GM21423 (cell line): ENCODE results near the gene HES4.

Experiments
- ATAC-seq: cut with Tn5 transposase; IDR thresholded peaks from one replicate; pipeline ENCODE4 v1.9.1; 2021; ENCODE audit warnings: mild to moderate bottlenecking, moderate library complexity; ENCODE audit not compliant: unreplicated experiment

HES4 gene

DNA sequence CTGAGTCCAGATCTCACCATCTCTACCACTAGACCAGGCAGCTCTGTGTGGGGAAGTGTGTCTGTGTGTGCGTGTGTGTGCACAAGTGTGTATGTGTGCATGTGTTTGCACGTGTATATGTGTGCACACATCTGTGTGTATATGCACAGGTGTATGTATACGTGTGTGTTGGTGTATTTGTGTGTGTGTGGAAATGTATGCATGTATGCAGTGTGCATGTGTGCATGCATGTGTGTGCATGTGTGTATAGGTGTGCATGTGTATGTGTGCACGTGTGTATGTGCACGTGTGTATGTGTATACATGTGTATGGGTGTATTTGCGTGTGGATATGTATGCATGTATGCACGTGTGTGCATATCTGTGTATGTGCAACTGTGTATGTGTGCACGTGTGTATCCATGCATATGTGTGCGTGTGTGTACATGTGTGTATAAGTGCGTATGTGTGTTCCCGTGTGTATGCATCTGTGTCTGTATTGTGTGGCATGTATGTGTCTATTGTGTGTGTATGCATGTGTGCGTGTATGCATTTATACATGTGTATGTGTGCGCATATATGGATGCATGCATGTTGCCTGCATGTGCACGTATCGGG, 30.5 kb downstream of the HES4 start:
- ATAC-seq = no peak

- ATAC-seq = no peak
Measured at GRCh38 chr1:967466-968343, 32.2 kb downstream of the HES4 start.

- peak; percentile 66 for ATAC-seq
Measured at GRCh38 chr1:966704-967300, 33.1 kb downstream of the HES4 start.

GRCh38 chr1:966135-966703, 33.7 kb downstream of the HES4 start, which contains the start of gene PLEKHN1:
Gene PLEKHN1, plus strand, starts transcription at chr1:966482. Its CDS starts 50 bp downstream, at chr1:966532.
- peak; percentile 32 for ATAC-seq

DNA sequence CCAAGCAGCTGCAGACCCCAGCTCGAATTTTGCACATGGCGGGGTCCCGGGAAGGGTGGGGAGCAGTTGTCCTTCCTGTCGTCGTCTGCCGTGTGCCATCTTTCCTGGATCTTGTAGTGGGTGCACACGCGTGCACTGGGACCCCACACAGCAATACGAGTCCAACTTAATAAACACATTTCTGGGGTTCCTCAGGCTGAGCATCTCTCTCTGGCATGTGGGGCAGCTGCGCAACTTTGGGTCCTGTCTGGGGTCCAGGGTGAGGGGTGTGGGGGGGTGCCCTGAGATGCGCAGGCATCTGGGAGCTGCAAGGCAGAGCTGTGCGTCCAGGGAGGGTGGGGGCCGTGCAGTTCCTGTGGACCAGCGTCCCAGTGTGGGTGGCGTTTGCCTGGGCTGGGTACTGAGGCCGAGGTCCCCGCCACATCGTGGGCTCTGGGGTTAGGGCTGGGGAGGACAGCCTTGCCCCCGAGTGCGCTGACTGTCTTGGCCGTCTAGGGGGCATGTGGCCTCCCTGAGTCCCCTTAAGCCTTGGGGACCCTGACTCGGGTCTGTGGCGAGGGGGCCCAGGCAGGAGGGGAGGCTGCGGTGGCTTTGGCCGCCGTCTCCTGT, 34.3 kb downstream of the HES4 start:
- no peak for ATAC-seq

DNA sequence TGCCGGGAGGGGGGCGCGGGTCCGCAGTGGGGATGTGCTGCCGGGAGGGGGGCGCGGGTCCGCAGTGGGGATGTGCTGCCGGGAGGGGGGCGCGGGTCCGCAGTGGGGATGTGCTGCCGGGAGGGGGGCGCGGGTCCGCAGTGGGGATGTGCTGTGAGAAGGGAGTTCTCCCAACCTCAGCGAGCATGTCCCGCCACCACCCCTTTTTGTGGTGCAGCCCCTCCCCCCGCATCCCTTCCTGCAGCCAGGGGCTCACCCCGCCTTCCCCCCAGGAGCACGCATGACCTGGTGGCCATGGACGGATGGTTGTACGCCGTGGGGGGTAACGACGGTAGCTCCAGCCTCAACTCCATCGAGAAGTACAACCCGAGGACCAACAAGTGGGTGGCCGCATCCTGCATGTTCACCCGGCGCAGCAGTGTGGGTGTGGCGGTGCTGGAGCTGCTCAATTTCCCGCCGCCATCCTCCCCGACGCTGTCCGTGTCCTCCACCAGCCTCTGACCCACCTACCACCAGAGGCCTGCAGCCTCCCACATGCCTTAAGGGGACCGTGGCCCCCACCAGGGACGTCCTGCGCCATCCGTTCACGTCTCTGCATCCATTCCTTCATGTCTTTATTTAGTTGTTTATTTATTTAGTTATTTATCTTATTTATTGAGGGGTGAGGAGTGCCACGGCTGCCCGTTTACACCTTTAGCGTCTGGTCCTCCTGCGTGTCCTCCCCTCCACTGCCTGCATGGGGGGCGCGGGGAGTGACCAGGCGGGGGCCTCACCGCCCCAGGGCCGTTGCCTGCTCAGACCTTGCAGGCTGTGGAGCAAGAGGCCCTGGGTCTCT, 35.0 kb downstream of the HES4 start:
- no peak for ATAC-seq

GRCh38 chr1:963746-964525, 36.0 kb downstream of the HES4 start:
- no peak for ATAC-seq

DNA sequence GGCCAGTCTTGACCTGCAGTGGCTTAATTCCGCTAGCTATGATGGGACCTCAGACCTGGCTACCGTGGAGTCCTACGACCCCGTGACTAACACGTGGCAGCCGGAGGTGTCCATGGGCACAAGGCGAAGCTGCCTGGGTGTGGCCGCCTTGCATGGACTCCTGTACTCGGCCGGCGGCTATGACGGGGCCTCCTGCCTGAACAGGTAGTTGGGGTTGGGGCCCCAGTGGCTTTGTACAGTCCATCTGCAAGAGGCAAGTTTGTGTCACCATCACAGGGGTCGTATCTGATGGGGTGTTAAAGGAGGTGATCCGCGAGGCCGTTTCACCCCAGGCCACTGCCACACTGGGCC, 36.6 kb downstream of the HES4 start:
- ATAC-seq = no peak

DNA sequence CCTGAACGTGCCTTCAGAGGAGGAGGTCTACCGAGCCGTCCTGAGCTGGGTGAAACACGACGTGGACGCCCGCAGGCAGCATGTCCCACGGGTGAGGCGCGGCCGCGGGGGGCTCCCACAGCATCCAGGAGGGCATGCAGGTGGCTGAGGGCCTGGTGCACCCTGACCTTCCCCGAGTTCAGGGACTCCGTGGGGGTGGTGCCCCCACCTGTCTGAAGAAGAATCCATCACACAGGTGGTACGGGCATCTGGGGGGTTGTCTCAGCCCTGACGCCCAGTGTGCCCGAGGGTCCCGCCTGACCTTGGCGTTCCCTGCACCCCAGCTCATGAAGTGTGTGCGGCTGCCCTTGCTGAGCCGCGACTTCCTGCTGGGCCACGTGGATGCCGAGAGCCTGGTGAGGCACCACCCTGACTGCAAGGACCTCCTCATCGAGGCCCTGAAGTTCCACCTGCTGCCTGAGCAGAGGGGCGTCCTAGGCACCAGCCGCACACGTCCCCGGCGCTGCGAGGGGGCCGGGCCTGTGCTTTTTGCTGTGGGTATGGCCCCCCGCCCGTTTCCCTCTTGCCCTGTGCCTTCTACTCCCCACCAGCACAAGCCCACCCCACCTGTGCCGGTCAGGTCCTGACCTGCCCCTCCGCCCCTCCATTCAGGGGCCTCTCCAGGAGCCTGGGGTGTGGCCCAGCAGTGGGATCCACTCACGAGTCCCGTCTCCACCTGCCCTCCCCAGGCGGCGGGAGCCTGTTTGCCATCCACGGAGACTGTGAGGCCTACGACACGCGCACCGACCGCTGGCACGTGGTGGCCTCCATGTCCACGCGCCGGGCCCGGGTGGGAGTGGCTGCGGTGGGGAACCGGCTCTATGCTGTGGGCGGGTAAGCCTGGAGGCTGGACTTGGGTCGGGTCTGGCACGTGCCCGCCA, 37.3 kb downstream of the HES4 start:
- no peak for ATAC-seq

- no peak for ATAC-seq
Measured at GRCh38 chr1:961132-961669, 38.7 kb downstream of the HES4 start.

DNA sequence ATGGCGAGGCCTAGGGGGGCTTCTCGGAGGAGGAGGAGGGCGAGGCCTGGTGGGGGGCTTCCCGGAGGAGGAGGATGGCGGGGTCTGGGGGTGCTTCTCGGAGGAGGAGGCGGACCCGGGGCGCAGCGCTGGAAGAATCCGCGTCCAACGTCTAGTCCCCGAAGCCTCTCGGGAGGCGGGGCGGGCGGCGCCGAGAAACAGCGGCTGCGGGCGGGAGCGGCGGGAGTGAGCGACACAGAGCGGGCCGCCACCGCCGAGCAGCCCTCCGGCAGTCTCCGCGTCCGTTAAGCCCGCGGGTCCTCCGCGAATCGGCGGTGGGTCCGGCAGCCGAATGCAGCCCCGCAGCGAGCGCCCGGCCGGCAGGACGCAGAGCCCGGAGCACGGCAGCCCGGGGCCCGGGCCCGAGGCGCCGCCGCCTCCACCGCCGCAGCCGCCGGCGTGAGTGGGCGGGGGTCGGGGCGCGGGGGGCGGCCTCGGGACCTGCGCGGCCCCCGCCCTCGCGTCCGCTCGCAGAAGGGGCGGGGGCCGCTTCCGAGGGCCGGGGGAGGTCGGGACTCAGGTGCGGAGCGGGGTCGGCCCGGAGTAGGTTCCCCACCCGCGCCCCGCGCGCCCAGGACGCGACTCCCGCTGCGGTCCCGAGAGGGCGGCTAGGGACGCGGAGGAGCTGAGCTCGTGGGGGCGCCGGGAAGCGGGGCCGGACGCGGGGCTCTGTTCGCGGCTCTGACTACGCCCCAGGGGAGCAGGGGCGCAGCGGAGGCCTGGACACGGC, 39.4 kb downstream of the HES4 start, which contains the start of gene KLHL17:
KLHL17 (plus strand) TSS at position 222 of the 769 bp plus-strand sequence; CDS start at position 332, 110 bp downstream.
- no peak for ATAC-seq

DNA sequence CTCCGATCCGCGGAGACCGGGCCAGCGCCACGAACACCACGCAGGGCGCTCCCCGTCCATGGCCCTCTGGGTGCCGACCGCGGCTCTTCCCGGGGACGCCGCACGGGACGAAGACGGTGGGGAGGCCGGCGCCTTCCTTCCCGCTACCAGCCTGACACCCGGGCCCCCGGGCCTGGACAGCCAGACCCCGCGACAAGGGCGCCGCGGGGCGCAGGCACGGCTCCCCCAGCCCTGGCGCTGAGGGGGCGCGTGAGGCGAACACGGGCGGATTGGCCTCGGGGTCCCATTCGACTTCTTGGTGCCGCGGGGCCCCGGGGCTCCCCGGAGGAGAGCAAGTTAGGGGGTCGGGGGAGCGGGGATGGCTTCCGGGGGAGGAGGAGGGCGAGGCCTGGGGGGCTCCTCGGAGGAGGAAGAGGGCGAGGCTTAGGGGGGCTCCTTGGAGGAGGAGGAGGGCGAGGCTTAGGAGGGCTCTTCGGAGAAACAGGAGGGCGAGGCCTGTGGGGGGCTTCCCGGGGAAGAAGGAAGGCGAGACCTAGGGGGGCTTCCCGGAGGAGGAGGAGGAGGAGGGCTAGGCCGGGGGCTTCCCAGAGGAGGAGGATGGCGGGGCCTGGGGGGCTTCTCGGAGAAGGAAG, 40.0 kb downstream of the HES4 start:
- no peak for ATAC-seq

GRCh38 chr1:958823-959730, 40.8 kb downstream of the HES4 start, which contains the start of gene NOC2L:
Gene NOC2L, minus strand, starts transcription at chr1:959256. Its CDS starts 16 bp downstream, at chr1:959240.
- peak; percentile 68 for ATAC-seq

GRCh38 chr1:956636-957035, 43.3 kb downstream of the HES4 start:
- no peak for ATAC-seq

DNA sequence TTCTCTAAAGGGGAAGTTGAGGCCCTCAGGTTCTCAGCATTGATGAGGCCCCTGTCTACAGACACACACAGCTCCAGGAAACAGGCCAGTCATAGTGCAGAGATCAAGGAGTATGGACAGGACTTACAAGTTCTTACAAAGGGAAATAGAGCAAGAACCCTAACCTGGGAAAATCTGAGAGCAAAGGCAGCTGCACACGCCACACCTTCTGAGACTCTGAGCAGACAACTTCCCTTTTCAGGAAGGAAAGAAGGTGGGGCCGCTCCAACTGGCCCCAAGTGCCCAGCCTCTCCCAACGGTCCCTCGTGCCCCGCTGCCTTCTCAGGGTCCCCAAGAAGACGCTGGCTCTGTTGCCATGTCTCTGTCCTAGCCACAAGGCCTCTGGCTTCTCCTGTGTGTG, 44.4 kb downstream of the HES4 start:
- no peak for ATAC-seq

DNA sequence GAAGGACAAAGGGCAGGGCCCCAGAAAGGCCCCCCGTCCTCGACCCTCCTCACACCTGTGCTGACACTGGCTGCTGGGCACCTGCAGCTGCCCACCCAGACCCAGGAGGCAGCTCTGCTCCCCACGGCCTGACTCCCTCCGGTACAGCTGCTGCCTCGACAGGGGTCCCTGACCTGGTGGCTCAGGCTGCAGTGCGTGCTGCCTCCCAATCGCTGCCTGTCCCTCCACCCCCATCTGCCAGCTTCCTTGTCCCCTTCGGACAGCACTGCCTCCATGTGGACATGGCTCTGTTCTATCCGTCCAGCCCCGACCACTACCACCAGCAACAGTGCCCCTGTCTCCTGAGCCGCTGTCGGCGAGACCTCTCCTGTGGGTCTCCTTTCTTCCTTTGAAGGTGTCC, 45.0 kb downstream of the HES4 start:
- ATAC-seq = no peak
